ENCODE results near the gene BRINP3.
"Not testable (repeated sequence)": the region's sequence is repeated elsewhere in the genome, so short reads cannot be mapped to it uniquely, and the experiment has no call there.

Gene BRINP3

DNA sequence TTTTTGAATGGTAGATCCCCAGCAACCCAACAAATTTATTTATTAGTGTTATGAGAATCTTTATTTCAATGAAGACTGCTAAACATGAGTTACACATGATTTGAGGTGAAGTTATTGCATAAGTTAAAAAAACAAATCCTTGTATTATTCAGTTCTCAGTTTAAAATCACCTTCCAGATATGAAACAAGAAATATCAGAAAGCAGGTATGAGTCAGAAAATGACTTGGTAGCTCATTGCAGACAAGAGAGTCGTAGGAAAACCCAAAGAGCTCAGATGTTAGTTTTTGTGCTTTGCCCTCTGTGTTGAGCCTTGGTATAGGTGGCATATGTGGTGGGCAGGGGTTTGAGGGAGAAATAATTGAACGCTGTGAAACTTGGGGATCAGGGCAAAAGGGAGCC, 339.4 kb downstream of the BRINP3 start:
- intact Hi-C loops (cut with DNase I): no loop called here
- DNase-seq: no peak

DNA sequence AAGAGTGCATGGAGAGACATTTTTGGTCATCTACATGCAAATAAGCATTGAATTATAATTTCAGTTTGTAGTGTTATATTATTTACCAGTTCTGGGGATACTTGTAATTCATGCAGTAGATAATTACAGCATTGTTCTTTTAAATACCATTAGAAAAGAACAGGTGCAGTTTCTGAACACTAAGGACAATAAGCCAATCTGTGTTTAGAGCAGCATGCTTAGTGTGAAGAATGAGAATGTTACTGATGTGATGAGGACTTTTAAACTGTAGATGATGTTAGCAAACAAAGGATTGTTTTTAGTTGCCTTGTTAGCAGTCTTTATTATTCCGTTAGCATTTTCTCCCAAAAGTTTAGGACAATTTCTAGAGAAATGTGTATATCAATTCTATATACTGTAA, 348.3 kb downstream of the BRINP3 start:
- intact Hi-C loops (cut with DNase I): no loop called here
- DNase-seq: no peak

DNA sequence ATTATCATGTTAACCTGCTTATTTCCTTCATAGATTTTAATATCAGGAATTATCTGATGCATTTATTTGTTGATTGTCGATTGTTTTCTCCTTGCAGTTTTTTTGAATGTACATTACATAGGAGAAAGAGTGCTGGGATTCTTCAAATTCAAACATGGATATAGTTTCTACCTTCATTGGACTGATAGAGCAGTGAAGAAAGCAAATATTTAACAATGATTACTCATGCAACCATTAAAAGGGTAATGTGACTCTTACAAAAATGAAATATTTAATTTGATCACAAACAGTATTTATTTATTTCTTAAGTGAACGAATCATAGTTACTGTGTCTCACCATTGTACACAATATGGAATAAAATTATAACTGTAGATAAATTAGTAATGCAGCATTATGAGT, 350.9 kb downstream of the BRINP3 start:
- intact Hi-C loops (cut with DNase I): no loop called here
- no peak for DNase-seq

DNA sequence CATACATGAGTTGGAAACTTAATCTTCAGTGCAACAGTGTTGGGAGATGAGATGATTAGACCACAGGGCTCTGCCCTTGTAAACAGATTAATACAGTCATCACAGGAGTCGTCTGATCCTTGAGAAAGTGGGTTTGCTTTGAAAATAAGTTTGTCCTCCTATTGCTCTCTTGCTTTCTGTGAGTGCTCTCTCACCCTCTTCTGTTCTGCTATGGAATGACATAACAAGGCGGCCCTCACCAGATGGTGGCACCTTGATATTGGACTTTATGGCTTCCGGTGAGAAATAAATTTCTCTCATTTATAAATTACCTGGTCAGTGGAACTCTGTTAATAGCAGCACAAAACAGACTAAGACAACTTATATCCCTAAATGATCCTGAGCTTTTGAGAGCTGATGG, 353.6 kb downstream of the BRINP3 start:
- intact Hi-C loops (cut with DNase I): no loop called here
- DNase-seq: peak in 1 of 10 donors; percentile 43

DNA sequence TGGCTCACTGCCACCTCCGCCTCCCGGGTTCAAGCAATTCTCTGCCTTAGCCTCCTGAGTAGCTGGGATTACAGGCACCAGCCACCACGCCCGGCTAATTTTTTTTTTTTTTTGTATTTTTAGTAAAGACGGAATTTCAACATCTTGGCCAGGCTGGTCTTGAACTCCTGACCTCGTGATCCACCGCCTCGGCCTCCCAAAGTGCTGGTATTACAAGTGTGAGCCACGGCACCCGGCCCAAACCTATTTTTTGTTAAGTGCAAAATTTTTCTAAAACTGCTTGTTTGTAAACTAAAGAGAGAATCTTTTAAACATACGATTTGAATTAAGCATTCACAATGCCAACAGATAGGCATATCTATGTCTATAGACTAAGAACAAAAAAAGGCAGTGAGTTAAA, 357.1 kb downstream of the BRINP3 start:
- intact Hi-C loops (cut with DNase I): not testable (repeated sequence)
- peak in 2 of 10 donors; percentile 59 to 74 for DNase-seq

DNA sequence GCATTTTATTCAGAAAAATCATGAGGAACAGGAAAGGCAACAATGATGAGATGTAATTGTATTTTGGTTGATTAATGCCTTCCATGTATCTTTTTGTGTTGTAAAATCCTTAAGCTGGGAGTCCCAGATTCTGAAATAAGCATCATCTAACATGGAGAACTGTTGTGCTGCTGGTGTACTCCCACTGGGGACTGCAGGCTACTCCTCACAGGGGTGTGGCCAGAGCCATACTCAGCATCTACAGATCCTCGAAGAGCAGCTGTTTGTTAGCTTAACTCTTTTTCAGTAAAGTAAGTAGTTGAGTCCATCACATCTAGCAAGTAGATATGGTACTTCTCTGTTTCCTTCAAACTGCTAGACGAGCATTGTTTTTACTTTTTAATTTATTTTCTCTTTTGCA, 358.0 kb downstream of the BRINP3 start:
- intact Hi-C loops (cut with DNase I): no loop called here
- DNase-seq: no peak

DNA sequence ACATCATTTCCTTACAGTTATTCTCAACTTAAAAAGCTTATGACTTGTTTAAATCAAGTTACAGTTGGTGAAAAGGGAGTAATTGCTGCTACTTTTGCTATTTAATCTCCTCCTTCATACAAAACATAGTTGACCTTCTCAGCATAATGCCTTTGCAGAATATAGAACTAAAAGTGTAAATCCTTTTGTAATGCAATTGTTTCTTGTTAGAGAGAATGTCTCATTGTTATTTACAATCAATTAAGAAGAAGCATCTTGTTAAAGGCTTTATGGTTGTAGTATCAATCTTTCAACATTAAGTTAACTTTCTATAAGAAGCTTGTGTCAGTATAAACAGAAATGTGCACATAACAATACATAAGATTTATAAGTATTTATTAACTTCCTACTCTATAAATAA, 360.7 kb downstream of the BRINP3 start:
- intact Hi-C loops (cut with DNase I): no loop called here
- DNase-seq: no peak

DNA sequence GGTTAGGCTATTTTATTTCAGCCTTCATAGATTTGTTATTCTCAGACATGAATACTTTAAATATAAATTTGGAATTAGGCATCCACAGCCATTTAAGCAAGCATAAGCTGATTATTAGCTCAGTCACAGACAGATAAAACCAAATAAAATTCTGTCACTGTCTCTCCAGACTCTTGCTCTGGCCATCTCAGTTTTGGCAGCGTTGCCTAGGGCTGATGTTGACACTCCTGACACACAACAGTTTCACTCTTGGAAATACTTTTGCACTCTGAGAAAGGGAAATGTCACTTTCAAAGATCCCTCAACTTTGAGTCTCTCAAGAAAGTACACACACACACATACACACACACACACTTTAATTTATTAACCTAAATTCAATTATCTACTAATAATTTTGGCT, 372.7 kb downstream of the BRINP3 start:
- intact Hi-C loops (cut with DNase I): no loop called here
- no peak for DNase-seq

DNA sequence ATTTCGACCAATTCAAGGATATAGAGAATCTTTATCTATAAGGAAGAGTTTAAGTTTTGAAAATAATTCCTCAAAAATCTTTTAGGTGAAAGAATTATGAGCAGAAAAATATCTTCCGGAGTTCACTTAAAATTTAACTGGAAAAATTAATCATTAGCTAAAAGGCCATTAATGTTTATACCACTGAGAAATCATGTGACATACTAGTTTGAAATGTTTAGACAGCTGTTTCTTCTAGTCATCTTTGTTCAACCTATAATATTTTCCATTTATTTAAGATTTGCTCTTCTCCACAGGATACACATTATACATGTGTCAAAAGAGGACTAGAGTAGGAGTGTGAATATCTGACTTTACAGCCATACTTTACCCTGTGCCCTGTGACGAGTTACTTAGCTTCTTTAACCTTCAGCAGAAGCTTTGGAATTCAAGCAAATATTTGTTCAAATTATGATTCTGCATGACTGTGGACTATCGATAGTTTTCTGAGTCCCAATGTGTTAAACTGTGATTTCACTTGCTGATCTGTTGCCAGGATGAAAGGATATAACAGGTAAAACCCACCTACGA, 374.8 kb downstream of the BRINP3 start:
- intact Hi-C loops (cut with DNase I): no loop called here
- DNase-seq: no peak

DNA sequence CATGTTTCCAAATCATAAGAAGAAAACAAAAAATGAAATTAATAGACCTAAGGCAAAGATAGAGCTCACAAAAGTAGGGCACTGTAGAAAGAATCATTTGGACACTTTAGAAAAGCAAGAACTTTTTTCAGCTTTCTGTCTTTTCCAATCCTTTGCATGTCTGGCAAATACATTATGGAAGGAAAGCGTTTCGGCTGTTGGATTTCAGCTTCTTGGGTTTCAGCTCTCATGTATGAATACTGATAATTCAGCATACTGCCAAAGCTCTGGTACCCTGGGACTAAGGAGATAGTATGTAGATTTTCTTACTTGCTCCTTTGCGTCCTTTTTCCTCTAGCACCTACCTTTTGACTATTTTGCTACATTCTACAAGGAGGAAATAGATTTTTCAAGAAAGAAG, 375.9 kb downstream of the BRINP3 start:
- DNase-seq: no peak
- intact Hi-C loops (cut with DNase I): no loop called here

DNA sequence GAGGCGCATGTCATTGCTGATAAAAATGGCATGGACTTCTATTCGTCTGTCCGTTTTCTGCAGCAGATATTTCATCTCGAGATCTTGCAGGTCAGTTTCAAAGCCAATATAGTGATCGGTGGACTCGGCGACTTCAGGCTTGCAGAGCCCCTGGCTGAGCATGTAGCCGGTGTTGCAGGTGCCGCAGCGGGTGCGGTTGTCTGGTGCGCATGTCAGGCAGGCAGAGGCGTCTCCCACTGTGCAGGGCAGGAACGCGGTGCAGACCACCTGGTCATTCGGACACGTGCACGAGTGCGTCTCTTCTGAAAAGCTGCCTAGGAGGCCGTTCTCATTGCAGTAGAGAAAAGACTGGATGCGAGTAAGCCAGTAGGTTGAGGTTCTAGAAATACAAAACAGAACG, 378.9 kb downstream of the BRINP3 start:
- peak in 2 of 10 donors; percentile 67 to 82 for DNase-seq
- intact Hi-C loops (cut with DNase I): no loop called here

DNA sequence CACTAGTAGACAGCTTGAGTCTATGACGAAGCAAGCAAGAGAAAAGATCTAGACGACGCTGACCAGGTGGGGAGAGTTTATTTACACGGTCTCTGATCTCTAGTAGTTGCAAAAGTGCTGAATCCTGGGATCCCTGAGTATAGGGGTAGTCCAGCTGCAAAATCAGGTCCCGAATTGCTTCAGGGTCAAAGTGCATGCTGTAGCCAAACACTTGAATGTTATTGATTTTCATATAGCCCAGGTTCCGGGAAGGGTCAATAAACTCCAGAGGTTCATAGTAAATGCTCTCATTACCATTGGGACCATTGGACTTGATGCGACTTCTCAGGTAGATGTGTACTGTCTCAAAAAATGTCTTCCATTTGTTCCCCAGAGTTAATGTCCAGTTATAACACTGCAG, 379.6 kb downstream of the BRINP3 start:
- DNase-seq: no peak
- intact Hi-C loops (cut with DNase I): no loop called here

DNA sequence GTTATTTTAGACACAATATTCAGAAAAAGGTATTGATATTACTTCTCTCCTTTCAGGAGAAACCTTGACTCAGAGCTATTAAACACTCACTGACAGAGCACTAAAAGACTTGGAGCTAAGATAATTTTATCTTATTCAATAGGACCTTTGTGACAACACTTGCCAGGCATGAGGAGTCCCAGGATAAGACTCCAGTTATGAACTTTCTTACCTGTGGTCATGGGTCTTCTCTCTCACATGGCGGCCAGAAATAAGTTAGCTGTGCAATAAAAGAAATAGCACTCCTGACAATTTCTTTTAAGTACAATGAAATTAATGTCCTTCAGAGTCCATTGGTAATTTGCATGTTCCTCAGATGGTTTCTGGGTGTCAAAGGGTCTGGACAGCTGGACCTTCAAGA, 382.1 kb downstream of the BRINP3 start:
- DNase-seq: no peak
- intact Hi-C loops (cut with DNase I): no loop called here

DNA sequence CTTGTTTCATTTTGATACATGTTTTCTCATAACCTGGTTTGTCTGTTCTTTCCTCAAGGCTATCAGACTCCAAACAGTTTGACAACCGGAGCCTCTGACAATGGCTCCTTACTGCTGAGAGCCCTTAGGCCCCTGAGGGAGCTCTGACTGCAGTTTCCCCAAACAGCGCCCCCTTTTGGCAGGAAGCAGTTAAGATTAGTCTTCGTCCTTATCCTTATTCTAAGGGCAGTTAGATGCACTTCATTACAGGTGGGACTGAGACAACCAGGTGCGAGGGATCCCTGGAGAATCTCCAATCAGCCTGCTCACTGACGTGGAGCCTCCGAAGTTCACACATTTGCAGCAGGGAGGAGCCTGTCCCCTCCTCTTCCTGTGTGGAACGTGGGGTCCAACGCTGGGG, 393.1 kb downstream of the BRINP3 start:
- peak in 1 of 10 donors; percentile 49 for DNase-seq
- intact Hi-C loops (cut with DNase I): no loop called here

DNA sequence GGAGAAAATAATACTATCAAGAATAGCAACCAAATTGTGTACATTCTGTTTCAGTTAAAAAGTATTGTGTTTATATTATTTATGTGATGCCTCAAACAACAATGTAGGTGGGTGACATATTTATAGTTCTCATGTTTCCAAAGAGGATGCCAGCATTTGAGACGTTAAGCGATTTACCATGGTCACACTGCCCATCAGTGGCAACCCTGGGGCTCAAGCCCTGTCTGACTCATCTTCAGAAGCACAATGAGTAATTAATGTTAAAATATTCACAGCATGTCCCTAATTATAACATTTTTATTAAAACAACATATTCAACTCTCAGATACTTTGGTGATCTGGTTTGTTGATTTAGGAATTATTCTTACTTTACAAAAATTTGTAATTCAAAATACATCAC, 409.4 kb downstream of the BRINP3 start:
- intact Hi-C loops (cut with DNase I): no loop called here
- DNase-seq: no peak

DNA sequence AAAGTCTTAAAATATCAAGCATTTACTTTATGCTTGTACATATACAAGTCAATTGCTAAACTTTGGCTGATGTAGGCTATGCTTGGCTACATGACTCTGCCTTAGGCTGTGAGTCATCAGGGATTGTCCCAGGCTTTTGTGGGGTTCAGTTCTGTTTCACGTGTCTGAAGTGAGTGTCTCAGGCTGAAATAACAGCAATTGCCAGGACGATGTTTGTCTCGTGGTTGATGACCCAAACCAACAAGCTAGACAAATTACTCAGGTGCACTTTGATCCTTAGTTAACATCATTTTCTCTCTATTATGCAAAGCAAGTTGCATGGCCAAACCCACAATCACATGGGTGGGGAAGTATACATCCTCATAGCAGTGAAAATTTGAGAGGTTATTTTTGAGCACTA, 410.1 kb downstream of the BRINP3 start:
- no peak for DNase-seq
- intact Hi-C loops (cut with DNase I): no loop called here

DNA sequence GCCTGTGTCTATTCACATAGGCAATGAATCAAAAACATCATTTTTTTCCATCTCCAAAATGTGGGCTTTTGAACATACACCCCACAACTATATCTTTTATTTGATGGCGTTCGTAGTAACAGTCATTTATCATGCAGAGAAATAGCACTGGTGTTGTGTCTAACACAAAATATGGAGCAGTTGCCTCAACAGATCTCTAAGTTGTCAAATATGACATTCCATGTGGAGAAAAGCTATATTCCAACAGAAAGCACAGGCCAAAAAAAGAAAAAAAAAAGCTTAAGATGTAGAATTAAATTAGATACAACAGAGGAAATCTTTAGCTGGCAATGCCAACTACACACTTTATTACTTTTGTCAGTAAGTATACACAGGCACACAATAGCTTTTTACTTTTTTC, 411.7 kb downstream of the BRINP3 start:
- intact Hi-C loops (cut with DNase I): no loop called here
- no peak for DNase-seq

DNA sequence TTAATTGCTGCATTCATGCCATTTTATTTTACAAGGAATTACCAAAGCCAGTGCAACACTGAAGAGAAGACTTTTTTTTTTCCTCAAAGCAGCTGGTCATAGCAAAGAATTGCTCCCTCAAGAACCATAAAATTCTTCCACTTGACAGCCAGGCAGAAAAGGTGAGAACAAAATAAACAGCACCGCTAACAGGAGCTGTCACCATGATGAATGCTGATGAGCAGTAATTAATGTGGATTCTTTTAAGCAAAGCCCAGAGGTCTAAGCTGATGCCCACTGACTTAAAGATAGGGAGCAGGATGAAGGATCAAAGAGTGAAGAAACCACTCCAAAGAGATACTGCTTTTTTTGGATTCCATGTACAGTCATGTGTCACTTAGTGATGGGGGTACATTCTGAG, 428.4 kb downstream of the BRINP3 start:
- intact Hi-C loops (cut with DNase I): no loop called here
- no peak for DNase-seq

All from posterior cingulate gyrus (tissue), 11 donors.